ENCODE data around the gene TTC28.
A peak's percentile ranks its signal among the peaks of the same experiment; 100 is the strongest.
"Not testable (repeated sequence)": the region's sequence is repeated elsewhere in the genome, so short reads cannot be mapped to it uniquely, and the experiment has no call there.

Gene TTC28

GRCh38 chr22:28480000-28480715 lies 199.5 kb downstream of the TTC28 start:
- DNase-seq: no peak

- DNase-seq: no peak
Observed at GRCh38 chr22:28478564-28478963, 201.1 kb downstream of the TTC28 start.

GRCh38 chr22:28477556-28477955 lies 202.1 kb downstream of the TTC28 start:
- no peak for DNase-seq

GRCh38 chr22:28474330-28474729 lies 205.3 kb downstream of the TTC28 start:
- no peak for DNase-seq

- DNase-seq: no peak
Observed at GRCh38 chr22:28473258-28473657, 206.4 kb downstream of the TTC28 start.

GRCh38 chr22:28467055-28467454 lies 212.6 kb downstream of the TTC28 start:
- DNase-seq: not testable (repeated sequence)

- no peak for DNase-seq
Observed at GRCh38 chr22:28466399-28466798, 213.2 kb downstream of the TTC28 start.

- DNase-seq: no peak
Observed at GRCh38 chr22:28465841-28466240, 213.8 kb downstream of the TTC28 start.

- no peak for DNase-seq
Observed at GRCh38 chr22:28464127-28464526, 215.5 kb downstream of the TTC28 start.

GRCh38 chr22:28463408-28463807 lies 216.2 kb downstream of the TTC28 start:
- not testable (repeated sequence) for DNase-seq

GRCh38 chr22:28462901-28463300 lies 216.7 kb downstream of the TTC28 start:
- no peak for DNase-seq

- no peak for DNase-seq
Observed at GRCh38 chr22:28462041-28462440, 217.6 kb downstream of the TTC28 start.

GRCh38 chr22:28454431-28455064 lies 225.1 kb downstream of the TTC28 start:
- DNase-seq: no peak

GRCh38 chr22:28450109-28450508 lies 229.5 kb downstream of the TTC28 start:
- no peak for DNase-seq

- no peak for DNase-seq
Observed at GRCh38 chr22:28449041-28449440, 230.6 kb downstream of the TTC28 start.

GRCh38 chr22:28448625-28449024 lies 231.0 kb downstream of the TTC28 start:
- no peak for DNase-seq

GRCh38 chr22:28444659-28445058 lies 235.0 kb downstream of the TTC28 start:
- DNase-seq: no peak

- DNase-seq: peak; percentile 3
Observed at GRCh38 chr22:28443526-28443876, 236.1 kb downstream of the TTC28 start.

GRCh38 chr22:28442711-28443525 lies 236.7 kb downstream of the TTC28 start:
- no peak for DNase-seq

GRCh38 chr22:28442264-28442710 lies 237.4 kb downstream of the TTC28 start:
- DNase-seq: peak; percentile 43

- DNase-seq: no peak
Observed at GRCh38 chr22:28441720-28442263, 237.8 kb downstream of the TTC28 start.

GRCh38 chr22:28440592-28441390 lies 238.8 kb downstream of the TTC28 start:
- DNase-seq: no peak
